Fibroblast of skin of right biceps (primary cell): Measurements from ENCODE around the gene ETV6.

Experiments
- DNase-seq: peaks from one replicate; pipeline ENCODE4 v3.0.0-alpha.2; 2013

ETV6 gene

DNA sequence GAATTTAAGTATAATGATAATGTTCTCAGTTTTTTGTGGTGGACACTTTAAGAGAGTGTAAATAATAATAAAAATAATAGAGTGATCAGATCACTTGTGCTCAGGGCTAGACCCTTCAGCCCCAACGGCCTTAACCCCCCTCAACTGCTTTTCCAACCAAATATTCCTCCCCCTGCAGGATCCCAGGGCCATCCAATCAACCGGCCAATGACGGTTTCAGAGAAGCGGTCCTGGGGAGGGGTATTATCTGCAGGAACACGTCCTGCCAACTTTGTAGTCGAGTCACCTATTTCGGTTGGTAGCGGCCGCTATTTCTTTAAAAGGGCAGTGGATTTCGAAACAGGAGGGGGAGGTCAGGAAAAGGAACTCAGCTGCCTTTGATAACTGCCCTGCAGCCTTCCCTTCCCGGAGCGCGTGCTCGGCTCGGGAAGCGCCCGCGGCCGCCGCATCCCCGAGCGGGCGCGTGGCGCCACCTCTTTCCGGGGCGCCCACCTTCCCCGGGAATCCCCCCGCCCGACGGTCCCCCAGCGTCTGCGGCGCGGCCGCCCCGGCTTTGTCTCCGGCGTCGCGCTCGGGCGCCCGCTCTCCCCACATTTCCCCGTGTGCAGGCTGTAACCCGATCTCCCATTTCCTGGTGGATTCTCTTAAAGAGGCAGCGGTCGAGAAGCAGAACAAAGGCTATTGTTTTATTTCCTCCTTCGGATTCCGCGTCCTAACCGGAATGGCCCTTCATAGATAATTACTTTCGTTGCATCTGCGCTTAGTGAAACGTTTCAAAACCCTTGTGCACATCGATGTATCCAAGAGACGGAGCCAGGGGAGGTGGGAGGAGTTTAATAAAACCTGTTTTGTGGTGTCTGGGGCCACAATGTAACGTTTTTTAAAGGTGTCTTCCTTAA, 711 bp upstream of the ETV6 start:
- DNase-seq = peak; percentile 90

DNA sequence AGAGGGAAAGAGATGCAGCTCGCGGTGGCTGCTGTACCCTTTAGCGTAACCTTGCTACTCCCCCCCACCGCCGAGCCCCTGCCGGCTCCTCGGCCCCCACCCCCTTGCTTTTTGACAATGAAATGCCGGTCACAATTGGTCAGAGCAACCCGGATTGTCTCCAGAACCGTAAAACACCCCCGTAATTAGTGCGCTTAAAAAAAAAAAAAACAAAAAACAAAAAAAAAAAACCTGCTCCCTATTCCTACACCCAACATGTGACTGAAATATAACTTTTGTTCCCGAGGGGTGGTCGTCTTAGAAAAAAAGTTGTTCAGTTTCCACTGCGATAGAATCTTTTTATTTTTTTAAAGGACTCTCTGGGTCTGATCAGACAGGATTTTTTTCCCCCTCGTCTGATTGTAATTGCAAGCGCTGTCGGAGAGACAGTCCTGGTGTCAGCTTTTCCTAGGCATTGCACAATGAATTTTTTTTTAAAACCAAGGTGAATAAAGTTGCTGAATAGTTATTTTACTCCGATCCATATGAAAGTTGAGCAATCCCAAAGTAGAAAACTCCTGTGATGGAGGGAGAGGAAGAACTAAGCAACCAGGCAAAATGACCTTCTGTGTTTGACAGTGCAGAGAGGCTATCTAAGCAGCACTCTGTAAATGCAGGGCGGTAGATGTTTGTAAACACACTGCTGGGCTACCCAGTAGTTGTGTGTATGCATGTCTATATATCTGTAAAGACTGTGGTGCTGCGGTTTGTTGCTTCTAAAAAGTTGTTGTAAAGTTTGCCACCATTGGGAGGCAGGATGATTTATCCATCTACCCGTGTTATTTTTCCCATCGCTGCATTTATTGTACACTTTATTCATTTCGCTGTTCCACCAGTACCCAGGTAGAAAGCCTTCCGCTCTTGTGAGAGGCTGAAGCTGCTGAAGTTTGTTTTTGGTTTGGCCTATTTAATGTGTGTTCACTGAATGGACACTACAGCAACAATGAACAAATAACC, 1.1 kb downstream of the ETV6 start:
- peak; percentile 47 for DNase-seq

DNA sequence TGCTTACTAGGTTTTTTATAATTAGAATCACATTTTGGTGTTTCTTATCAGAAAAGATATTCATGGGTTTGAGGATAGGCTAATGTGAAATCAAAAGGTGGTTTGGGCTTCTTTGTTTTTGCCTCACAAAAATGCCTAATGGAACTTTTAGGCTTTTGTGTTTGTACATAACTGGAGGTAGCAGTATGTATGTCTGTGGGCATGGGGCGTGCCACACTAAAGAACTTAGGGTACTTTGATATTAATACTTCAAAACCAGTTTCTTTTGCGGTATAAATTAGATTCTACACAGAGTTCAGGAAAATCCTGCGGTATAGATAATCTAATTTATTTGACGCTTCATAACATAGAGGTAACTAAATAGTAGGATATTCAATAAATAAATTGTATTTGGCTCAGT, 1.9 kb downstream of the ETV6 start:
- DNase-seq = no peak

DNA sequence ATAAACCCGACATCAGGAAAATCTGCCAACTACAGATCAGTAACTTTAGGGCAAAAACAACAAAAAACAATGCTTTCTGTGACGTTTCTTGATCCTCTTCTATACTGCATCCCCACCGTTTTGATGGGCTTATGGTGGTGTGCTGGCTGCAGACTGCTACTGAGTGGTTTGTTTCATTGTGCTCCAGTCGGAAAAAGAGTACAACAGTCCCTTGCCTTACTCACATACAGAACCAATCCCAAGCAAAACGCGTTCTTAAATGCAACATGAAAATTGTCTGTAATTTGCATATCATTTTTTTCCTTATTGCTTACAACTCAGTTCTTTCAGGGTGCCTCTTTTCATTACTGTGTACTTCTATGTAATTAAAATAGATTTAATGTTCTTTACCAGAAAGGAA, 2.3 kb downstream of the ETV6 start:
- DNase-seq = no peak

DNA sequence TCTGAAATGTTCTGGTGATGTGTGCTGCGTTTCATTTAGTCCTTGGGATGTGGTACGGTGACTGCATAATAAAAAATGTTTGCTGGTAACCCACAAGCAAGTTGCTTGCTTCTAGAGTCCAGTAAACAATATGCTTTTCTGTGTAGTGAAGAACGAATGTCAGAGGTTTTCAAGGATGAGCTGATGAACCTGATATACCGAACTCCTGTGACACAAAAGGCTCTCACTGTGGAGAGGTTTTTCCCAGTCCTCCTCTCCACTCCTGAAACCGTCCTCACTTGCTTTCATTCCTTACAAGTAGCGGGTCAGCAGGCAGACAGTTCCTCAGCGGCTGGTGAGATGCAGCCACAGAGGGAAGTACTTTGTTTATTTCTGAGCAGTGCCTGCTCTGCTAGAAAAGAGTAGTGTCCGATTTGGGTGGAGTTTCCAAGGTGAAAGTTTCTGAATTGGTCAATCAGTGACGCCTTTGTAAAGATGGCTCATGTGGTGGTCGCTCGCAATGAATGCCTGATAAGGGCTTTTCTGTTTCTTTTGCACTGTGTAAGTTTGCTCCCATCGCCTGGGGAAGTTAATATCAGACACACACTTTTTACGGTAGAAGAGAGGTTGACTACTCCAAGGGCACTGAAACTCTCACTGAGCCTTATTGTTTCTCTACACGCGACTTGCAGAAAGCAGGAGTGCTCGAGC, 3.0 kb downstream of the ETV6 start:
- DNase-seq = peak; percentile 69

DNA sequence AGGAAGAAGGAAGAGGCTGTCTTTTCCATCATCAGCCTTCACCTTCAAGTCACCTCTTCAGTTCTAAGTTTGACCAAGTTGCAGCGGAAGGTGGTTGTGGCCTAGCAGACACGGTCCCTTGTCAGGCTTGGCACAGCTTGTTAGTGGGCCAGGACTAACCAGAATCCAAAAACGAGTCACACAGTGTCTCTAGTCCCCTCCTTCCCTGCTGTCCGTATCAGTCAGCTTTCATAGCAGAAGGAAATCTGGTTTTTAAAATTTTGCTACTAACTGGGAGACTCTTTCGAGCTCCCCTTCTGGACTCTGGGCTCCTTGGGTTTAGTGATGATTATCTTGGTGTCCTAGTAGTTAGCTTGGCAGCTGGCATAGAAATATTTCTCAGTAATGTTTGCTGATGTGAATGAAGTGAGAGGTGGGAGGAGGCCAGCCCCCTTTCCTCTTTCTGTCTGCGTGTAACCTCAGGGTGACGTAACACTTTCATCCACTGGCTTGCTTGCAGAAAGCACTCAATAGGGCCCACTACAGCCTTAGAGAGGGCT, 3.8 kb downstream of the ETV6 start:
- peak; percentile 17 for DNase-seq

DNA sequence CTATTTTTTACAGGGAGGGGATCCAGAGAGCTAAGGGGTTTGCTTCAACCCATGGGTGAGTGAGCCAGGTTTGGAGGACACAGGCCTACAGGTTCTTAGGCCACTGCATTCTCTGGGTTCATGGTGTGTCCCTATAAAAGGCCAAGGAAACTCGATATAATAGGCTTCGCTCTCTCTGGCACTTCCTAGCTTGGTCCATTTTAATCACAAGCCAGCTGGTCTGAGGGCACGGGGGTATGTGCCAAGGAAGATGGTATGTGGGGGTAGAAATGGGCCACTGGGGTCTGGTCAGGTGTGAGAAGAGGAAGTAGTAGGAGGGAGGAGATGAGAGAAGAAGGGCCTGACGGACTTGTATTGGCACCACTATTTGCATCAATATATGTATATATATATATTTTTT, 4.9 kb downstream of the ETV6 start:
- DNase-seq = no peak

DNA sequence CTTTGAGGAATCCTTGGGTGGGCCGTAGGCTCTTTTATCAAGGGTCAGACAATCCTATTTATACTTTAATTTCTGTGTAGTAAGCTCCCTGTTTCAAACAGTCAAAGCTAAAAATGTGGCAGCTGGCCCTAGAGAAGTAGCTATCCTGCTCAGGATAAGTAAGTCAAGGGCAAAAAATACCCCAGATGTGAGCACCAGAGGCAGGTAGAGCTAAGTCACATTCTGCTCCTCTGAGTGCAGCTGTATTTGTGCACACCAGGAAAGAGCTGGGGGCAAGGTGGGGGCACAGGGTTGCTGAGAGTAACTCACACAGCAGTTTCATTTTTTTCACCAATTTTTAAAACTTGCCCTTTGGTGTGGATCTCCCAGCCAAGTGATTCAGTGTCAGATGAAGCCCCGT, 5.3 kb downstream of the ETV6 start:
- DNase-seq = no peak

DNA sequence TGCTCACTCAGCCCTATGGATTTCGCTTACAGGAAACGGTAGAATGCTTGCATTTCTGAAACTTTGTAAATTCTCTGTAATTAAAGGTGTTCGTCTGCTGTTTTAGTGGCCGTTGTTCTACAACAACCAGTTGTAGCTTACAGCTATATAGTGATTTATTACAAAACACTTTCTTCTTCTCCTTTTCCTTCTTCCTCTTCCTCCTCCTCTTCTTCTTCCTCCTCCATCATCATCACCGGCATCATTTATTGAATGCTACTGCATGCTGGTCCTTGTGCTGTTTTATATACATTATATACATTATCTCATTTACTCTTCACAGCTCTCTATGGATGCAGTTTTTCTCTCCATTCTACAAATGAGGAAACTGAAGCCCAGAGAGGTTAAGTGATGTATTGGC, 6.4 kb downstream of the ETV6 start:
- DNase-seq = no peak

DNA sequence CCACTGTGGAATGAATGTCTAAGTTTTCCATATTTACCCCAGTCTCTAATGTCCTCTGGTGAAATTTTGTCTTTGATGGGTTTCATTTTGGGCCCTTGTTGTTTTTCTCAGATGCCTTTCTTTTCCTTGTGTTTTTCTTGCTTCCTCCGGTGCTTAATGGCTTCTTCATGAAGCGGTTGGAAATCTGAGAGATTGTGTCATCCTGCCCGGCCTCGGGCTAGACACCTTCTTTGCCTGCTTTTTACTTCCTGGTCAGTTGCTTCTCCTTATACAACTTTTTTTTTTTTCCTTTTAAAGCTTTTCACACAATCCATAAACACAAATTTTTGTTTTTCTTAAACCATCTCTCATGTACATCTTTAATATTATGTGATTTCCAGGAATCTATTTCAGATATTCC, 7.1 kb downstream of the ETV6 start:
- no peak for DNase-seq

DNA sequence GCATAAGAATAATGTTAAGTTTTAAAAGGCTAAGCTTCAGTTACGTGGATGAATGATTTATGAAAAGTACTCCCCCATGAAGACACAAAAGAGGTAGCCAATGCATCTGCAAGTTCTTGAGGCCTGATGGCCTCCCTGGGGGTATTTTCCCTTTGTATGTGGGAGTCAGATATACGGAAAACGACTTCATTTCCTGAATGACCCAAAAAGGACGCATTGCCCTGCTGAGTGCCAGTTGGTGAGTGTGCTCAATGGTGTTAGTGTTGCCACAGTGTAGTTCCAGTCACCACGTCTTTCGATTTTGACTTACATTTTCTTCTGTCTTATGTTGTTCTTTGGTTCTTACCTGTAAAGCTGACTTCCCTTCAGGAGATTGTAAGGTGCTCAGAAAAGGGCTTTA, 8.0 kb downstream of the ETV6 start:
- DNase-seq = peak; percentile 29

DNA sequence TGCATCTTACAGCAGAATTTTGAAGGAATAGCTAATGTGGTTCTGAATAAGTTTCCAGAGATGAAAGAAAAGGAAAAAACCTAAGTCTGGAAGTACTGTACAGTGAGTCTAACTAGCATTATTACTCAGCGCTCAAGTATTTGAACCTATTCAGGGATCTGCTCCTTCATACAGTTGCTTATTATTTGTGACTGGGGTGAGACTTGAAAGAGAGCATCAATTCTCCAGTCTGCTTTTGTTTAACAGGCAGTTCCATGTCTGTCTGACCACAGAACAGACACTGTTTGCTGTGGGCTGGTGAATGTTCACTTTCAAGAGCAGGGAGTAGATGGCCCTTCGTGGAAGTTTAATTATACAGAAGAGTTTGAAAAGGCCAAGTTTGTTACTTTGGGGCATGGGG, 9.3 kb downstream of the ETV6 start:
- peak; percentile 91 for DNase-seq

DNA sequence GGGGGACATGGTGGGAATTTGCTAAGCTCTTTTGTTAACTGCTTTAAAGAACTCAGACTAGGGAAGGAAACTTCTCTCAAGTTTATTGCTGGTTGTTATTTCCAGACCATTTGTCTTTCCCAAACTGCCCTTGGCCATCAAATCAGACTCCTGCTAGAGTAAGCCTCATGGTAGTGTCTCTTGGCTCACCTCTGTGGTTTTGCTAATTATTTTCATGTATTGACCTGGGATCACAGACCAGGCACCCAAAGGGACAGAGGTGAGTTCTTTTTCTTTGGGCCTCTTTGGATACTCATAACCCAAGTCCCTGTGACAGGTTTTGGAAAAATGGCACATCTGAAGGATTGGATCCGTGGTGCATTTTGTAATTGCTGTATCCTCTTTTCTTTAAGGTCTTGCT, 11.2 kb downstream of the ETV6 start:
- DNase-seq = no peak

DNA sequence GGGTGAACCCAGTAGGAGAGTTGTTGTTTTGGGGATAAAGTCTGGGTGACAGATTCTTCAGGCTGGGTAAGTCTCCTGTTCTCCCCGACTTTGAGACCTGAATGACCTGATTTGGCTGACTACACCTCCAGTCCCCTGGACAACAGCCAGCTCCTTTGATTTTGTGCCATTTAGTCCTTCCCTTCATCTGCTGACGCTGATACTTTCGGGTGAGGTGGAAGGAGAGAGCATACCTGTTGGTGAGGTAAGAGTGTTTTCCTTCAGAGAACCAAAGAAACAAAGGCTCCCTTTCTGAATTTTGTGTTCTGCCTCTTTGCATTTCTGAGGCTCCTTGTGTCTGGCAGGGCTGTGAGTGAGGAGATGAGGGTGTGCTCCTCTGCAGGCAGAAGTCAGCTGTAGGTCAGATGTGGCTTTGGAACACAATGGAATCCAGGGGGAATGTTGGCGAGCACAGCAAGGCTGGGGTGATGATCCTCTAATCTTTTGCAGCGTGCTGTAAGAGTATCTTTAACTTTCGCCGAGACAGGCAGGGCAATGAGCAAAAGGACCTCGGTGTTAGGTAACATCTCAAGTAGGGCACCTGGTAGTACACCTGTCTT, 12.1 kb downstream of the ETV6 start:
- peak; percentile 54 for DNase-seq

DNA sequence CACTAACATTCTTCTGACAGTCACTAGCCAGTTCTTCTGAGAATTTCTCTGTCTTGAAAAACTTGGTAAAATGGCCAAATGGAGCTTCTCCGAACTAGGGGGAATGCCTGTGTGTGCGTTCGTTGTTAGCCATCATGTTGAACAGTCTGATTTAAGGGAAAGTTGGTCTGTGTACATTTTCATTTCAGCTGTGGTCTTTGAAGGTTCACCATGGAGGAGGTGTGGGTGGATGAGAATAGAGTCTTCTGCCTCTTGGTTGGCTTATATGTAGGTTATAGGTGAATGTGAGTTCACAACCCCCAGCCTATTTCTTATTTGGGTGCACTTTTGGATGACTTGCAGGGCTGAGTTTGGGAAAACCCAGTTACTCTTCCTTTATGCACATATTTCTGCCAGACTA, 12.9 kb downstream of the ETV6 start:
- DNase-seq = no peak

DNA sequence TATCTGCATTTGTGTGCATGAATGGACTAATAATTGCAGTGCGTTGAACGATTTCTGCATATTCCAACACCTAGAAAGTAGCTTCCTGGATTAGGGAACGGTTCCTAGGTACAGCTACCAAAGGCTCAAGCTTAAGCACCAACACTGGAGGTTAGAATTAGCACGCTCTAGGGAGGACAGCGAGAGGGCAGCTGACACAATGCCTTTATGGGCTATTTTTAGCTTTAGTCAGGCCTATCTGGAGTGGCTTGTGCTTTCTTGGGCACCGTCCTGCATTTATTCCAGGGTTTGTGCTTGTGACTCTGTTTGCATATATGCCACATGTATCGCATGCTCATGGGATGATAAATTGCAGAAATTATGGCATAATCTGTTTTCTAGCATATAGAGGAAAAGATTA, 13.7 kb downstream of the ETV6 start:
- no peak for DNase-seq

DNA sequence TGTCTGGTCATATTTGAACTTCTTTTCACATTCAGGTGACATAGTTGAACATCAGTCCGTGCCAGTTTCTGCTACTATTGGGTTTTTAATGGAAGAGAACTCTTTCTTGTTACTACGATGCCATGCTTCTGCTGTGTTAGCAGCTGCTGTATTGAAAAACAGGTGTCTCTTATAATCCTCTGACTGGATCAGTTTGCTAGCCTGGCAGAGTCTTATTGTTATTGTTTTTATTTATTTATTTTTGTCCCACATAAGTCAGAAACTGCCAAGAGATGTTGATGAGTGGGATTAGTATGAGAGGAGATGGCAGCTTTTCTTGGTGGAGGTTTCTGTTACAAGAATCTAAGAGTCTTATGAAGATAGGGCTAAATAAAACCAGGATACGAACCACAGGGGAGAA, 14.6 kb downstream of the ETV6 start:
- DNase-seq = no peak

DNA sequence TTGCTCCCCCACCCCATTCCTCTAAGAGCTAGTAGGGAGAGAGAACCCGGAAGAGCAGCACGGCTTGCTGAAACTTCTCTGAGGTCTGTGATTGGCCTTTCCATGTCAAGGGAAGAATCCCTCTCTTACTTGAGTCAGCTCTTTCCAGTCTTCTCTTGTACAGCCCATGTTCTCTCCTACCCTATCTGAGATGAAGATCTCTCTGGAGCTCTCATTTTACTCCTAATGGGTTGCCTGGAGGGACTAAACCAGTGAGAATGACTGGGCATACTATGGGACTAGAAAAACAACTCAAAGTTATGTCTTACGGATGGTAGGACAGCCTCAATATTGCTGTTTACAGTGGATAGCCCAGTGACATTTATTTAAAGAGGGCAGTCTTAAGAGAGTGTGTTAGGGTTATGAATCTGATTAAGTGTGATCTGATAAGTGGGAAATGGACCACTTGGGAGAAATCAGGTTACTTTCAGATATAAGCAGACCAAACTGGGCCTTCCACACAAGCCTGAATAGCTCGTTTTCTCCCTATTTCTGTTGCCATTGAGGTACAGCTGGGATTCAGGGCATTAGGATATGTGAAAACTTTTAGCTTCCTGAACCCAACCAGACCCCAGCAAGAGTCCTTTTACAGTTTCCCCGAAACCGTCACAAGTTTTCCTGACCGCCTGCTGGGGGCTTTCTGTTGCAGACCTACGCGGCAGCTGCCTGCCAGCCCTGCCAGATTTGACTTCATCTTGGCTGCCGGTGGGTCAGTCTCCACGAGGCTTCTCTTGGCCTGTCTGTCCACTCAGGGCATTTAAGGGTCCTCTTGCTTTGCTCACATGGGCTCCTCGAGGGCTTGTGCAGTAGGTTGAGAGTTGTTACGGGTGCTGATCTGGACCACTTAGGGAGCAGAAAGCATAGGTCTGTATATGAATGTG, 16.9 kb downstream of the ETV6 start:
- DNase-seq = no peak

DNA sequence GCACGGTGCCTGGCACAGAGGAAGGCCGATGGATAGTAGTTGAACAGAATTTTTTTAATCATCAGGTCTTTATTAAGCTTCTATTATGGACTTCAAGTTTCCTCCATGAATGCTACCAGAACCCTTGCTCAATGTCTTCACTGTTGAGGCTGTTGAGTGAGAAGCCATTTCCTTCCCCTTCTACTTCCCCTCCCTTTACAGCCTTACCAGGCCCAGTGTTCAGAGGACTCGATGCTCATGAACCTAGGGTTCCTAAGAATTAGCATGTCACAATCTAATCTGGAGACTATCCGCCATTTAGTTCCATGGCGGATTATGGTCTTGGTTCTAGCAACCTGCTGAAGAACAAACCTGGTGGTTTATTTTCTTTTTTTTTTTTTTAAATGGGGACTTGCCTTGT, 17.7 kb downstream of the ETV6 start:
- DNase-seq = no peak

DNA sequence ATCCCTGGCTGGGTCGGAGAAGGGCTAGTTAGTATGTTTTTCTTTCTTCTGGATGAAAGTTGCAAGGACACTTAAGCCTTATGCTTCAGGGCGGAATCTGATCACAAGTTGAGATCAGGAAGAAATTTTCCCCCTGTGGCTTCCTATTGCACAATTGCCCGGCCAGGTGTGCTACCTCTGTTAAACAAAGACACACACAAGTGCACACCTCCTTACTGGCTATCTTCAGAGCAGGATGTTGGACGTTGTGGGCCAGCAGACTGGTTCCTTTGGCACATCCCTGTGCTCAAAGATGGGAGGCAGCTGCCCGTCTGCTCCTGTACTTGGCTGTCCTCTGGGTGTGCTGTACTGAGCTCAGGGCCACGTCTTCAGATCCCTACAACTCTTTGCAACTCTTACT, 19.1 kb downstream of the ETV6 start:
- no peak for DNase-seq

DNA sequence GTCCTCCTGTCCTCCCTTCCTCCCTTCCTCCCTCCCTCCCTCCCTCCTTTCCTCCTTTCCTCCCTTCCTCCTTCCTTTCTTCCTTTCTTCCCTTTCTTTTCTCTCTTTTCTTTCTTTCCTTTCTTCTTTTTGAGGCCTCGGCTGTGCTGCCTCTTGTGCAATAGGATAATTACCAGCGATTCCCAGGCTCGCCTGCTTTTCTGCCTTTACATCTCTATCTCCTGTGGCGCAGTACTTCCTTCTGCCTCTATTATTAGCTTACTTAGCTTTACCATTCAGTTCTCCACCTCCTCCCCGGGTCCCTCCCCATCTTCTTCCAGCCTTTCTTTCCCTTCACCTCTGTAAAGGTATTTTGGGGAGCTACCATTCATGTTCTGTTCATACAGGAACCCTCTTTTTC, 19.9 kb downstream of the ETV6 start:
- no peak for DNase-seq
